ENCODE data around the gene TUBGCP6.
"Not testable (repeated sequence)": the region's sequence is repeated elsewhere in the genome, so short reads cannot be mapped to it uniquely, and the experiment has no call there.

The TUBGCP6 gene

DNA sequence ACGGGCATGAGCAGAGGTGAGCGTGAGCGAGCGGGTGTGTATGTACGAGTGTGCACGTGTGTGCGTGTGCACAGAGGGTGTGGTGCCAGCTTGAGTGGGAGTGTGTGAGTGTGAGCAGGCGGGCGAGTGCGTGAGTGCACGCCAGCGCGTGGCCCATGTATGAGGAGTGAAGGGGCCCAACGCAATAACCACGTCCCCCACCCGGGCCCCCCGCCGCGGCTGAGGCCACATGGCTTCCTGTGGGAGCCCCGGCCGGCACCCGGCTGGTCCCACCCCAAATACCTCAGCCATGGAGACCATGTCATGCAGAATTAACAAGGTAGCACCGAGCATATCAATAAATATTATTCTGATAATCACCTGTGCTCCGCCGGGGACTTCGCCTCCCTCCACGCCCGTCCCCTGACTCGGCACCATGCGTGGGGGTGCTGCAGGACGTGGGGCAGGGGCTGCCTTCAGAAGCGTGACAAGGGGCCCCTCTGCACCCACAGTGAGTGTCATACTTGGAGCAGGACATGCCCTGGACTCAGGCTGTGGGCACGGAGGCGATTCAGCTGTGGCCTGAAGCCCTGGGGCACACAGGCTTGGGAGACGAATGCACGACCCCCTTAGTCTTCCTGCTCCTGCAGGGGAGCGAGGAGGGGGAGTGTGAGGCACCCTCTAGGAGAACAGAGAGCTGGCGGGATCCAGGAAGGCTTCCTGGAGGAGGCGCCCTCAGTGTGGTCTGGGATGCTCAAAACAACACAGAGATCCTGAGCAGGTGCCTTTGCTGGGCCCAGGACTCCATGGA is 64.7 kb downstream of the TUBGCP6 start:
- no peak for DNase-seq

DNA sequence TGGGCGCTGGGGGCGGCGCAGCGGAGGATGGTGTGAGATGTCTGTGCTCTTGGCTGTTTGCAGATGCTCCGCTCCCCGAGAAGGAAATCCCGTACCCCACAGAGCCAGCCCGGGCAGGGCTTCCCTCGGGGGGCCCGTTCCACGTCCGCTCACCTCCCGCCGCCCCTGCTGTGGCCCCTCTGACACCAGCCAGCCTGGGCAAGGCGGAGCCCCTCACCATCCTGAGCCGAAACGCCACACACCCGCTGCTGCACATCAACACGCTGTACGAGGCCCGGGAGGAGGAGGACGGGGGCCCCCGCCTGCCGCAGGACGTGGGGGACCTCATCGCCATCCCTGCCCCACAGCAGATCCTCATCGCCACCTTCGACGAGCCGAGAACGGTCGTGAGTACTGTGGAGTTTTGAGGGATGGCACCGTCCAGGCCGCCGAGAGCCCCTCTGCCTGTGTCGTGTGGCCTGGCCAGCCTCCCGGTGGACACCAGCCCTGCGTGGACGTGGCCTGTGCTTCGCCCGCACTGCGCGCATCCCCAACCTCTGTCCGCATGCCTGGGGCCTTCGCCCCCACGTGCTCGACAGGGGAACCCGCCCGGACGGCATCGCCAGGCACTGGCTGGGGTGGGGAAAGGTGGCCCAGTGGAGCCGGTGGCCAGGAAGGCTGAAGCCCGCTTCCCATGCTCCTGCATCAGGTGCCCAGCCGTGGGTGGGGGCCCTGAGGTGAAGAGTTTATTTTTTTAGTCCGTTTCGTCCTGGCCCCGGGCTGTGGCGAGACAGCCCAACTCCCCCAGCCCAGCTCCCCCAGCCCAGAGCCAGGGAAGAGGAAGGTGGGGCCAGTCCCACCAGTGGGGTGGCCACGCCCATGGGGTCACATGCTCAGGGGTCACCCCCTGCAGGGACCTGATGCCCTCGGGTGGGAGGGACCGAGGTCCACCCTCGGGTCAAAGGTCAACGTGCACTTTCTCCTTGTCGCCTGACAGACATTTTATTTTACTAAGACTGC is 65.7 kb downstream of the TUBGCP6 start:
- no peak for DNase-seq

DNA sequence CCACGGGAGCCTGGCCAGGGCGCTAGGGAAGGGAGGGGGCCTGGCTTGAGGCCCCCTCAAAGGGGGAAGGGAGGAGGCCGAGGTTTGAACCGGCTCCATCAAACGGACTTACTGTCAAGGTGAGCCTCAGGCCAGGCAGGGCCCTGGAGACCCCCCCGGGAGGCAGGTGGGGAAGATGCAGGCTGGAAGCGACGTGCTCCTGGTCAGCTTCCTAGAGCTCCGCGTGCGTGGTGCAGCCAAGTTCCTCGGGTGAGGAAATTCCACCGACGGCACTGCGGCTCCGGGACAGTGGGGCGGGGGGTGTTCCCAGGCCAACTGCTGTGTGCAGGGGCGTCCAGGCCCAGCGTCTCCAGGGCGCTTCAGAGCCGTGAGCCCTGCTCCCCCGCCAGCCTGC is 66.4 kb downstream of the TUBGCP6 start:
- no peak for DNase-seq

DNA sequence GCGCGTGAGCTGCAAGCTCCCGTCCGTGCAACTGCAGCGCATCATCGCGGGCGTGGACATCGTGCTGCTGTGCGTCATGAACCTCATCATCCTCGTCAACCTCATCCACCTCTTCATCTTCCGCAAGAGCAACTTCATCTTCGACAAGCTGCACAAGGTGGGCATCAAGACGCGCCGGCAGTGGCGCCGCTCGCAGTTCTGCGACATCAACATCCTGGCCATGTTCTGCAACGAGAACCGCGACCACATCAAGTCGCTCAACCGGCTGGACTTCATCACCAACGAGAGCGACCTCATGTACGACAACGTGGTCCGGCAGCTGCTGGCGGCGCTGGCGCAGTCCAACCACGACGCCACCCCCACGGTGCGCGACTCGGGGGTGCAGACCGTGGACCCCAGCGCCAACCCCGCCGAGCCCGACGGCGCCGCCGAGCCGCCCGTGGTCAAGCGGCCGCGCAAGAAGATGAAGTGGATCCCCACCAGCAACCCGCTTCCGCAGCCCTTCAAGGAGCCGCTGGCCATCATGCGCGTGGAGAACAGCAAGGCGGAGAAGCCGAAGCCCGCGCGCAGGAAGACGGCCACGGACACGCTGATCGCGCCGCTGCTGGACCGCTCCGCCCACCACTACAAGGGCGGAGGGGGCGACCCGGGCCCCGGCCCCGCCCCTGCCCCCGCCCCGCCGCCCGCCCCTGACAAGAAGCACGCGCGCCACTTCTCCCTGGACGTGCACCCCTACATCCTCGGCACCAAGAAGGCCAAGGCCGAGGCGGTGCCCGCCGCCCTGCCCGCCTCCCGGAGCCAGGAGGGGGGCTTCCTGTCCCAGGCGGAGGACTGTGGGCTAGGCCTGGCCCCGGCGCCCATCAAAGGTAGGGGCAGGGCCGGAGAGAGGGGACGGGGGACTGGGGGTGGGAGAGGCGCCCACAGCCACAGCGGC is 67.0 kb downstream of the TUBGCP6 start:
- DNase-seq: no peak

DNA sequence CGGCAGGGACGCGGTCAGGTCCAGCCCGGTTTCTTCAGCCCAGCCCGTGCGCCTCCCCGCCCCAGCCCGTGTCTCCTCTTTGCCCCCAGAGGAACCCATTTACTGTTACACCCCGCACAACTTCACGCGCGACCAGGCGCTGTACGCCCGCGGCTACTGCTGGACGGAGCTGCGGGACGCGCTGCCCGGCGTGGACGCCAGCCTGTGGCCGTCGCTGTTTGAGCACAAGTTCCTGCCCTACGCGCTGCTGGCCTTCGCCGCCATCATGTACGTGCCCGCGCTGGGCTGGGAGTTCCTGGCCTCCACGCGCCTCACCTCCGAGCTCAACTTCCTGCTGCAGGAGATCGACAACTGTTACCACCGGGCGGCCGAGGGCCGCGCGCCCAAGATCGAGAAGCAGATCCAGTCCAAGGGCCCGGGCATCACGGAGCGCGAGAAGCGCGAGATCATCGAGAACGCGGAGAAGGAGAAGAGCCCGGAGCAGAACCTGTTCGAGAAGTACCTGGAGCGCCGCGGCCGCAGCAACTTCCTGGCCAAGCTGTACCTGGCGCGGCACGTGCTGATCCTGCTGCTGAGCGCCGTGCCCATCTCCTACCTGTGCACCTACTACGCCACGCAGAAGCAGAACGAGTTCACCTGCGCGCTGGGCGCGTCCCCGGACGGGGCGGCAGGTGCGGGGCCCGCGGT is 67.8 kb downstream of the TUBGCP6 start:
- DNase-seq: no peak

DNA sequence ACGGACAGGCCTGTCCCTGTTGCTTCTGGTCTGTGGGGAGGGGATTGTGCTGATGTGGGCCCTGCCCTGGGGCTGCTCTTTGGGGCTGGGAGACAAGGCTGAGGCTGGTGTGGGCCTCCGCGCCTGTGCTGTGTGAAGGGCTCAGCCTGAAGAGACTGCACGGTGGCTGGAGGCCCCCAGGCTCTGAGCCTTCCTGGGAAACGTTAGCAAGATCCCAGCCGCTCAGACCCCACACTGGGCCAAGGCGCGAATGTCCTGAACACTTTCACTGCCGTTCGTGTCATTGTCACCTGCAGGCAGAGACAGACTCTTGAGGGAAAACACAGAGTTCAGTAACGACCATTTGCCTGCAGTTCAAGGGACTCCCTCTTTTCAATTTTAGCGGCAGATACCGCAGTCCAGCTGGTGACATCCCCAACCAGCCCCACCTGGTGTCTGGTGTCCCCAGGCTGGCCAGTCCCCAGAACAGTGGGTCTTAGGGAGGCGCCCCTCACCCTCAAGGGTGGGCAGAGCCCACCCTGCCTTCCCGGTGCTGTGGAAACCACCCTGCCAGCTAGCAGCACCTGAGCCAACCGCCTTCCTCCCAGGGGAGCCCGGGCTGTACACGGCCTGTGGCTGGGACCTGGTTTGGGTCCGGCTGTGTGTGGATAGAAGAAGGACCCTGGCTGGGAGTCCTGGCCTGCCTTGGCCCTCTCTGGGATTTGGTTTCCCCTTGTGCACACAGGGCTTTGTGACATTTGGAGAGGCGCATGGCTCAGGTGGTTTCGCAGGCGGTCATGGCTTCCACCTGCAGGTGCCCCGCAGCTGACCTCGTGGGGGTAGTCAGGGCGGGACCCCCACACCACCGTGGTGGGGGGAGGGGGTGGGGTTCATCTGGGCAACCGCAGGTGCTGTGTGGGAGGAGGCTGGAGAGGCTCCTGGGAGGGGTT is 68.6 kb downstream of the TUBGCP6 start:
- DNase-seq: no peak

DNA sequence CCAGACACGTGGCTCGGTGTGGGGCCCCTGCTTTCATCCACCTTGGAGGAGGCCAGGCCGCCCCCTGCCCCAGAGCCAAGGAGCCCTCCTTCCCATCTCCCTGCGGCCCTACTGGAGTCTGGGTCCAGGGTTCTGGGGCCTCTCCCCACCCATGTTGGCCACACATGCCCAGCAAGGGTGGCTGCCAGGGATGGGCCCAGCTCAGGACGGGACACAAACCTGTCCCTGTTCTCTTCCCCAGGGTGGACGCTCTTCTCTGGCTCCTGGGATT is 69.7 kb downstream of the TUBGCP6 start:
- no peak for DNase-seq

DNA sequence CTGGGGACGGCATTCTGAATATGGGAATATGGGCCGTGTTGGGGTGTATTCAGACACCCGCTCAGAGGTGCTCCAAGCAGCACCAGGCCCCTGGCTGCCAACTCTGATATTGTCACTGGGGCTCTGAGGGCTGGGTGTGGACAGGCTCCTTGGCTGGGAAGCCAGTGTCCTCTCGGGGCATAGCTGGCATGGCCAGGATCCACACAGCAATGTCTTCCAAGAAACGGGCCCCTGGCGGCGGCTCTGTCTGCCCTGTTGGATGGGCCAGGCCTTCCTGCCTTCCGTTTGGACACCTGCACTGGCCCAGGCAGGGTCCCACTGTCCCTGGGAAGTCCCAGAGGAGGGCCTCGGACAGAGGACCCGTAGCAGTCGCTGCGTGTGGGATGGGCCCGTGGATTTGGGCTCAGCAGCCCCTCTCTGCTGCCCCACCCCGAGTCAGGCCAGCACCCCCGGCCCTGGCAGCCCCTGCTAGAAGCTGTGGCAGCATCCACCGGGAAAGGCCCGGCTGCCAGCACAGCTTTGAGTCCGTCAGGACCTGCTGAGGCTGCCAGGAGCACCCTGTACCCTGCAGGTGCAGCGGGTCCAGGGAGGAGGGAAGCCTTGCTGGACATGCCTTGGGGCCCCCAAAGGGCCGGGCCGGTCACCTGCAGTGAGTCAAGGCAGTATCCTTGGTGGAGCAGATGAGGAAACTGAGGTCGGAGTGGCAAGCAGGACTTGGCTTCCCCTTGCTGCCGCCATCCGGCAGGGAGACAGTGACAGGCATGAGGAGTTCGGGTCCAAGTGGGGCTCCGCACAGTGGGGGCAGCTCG is 70.2 kb downstream of the TUBGCP6 start:
- DNase-seq: no peak

DNA sequence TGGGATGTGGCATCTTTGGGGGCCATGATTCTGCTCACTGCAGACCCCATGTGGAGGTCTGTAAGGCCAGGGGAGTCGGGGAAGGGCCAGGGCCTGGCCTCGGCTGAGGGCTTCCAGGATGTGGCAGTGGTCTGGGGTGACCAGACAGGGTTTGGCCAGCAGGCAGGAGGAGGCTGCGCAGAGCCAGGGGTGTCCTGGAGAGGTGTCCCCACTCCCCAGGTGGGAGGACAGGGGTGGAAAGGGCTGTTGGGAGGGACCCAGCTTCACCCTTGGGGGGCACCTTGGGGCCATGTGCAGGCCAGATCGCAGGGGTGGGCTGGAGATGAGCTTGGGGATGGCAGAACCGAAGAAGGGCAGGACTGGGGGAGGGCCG is 70.9 kb downstream of the TUBGCP6 start:
- DNase-seq: no peak

DNA sequence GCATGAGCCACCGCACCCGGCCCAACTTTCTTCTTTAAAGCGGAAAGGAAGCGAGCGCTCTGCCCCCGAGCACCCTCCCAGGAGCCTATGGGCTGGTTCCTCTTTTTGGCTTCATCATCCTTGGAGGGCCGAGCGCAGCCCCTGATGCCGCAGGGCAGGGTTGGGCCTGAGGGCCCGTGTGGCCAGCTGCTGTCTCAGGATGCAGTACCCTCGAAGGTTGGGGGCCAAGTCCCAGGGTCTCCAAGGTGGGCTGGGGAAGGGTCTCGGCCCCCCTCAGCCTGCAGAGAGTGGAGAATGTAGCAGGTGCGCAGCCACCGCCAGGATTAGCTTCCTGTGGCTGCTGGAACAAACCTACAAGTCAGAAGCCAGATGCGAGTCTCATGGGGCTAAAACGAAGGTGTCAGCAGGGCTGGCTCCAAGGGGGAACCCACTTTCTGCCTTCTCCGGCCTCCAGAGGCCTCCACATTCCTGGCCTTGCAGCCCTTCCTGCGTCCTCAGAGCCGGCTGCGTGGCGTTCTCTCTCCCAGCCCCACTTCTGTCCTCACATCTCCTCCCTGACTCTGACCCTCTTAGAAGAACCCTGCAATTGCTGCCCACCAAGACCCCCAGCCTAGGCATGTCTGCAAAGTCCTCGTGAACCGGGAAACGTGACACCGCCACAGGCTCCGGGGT is 71.4 kb downstream of the TUBGCP6 start:
- DNase-seq: no peak

DNA sequence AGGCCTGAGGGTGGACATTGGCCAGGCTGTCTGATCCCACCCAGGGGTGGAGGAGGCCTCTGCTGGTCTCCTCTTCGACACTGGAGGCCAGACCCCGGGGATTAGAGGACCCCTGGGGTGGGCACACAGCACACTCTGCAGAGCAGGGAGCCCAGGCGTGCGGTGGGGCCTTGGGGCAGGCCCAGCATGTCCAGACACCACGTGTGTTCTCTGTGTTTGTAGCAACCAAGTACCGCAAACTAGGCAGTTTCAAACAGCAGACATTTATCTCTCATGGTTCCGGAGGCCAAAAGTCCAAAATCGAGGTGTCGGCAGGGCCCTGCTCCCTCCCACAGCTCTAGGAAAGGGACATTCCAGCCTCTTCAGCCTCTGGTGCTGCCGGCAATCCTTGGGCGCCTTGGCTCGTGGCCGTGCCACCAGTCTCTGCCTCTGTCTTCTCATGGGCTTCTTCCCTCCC is 72.8 kb downstream of the TUBGCP6 start:
- no peak for DNase-seq

DNA sequence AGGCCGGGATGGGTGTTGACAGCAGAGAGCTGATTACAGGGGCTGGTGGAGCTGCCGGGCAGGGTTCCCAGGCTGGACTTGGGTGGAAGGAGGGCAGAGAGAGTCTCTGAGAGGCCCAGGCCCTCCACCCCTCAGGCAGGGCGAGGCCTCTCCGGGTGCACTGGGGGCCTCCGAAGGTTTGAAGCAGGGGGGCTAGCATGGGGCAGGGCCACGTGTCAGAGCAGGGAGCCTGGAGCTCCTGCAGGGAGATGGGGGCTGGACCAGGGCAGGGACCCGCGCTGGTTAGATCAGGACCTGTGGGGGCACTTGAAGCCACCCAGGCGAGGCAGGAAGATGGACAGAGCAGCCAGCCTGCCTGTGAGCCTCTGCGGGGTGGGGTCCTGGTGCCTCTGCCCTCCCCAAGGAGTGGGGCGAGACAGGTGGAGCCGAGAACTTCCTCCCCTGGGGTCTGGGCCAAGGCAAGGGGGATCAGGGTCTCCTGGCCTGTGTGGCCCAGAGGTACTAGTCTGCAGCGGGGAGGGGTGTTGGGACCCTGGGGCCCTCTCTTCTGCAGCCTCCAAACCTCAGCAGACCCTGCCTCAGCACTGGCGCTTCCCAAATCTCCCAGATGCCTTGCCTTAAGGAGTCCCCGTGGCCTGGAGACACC is 73.4 kb downstream of the TUBGCP6 start:
- no peak for DNase-seq

DNA sequence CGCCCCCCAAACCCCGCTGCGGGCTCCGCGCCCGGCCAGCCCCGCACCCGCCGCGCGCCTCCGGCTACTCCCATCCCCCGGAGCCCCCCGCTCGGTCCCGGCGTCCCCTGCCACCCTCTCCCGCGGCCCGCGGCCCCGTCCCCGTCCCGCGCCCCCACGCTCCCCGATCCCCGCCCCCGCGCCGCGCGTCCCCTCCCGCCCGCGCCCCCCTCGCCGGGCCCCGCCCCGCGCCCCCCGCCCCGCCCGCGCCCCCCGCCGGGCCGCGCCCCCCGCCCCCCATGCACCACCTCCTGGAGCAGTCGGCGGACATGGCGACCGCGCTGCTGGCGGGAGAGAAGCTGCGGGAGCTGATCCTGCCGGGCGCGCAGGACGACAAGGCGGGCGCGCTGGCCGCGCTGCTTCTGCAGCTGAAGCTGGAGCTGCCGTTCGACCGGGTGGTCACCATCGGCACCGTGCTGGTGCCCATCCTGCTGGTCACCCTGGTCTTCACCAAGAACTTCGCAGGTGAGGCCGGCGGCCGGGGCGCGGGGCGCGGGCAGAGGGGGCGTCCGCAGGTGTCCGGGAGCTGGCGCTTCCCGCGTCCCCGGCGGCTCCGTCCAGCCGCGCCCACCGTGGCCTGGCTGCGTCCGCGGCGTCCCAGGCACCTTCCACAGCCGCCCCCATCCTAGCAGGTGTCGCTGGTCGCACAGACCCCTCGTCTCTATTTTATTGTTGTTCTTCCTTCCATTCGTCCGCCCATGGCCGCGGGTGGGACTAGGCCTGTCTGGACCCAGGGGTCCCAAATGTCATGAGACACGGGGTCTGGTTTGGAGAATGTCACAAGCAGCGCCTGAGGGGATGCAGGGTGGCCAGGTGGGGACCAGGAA is 74.1 kb downstream of the TUBGCP6 start, which contains the start of gene PANX2:
Gene PANX2 (plus strand): TSS at position 279 of the 866 bp plus-strand sequence. CDS start 0 bp downstream, at position 279.
- DNase-seq: no peak

DNA sequence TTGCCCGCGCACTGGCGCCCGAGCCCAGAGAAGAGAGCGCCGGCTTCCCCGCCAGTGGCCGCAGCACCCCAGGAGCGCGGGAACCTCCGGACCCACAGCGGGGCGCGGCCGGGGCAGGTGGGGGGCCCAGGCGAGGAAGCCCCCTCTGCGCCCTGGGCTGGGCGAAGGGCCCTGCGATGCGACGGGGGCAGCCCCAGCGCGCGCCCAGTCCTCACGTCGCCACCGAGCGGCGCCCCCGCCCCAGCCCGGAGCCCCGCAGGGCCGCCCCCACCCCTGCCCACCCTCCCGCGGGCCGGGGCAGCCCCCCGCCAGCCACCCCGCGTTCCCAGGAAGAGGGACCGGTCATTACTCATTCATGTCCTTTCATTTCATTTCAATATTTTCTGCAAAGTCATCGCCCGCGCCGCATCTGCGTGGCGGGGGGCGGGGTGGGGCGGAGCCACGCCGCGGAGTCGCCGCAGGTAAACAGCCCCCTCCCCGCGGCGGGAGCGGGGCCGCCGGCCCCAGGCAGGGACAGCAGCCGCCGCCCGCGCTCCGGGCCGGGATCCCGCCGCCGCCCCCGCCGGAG is 75.0 kb downstream of the TUBGCP6 start:
- peak; percentile 68 to 75 for DNase-seq

DNA sequence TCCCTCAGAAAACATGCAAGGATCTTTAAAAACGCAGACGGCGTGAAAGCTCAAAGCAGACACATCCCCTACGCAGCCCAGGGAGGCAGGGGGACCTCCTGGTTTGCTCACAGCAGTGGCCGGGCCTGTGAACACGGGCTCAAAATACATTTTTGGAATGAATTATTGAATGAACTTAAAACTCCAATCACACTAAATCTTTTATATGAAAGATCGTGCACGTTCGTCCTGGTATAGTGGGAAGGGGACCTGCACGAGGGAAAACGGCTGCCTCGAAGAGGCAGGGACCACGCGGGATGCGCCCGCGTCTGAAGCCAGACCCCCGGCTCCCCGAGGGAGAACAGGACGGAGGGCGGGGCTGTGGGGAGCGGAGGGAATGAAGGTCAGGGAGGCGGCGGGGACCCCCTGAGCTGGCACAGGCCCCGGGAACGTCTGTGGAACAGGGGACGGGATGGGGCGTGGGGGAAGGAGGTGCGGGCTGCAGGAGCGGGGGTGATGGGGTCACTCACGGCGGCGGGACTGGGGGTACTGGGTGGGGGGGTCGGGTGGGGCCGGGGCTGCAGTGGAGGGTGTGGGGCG is 75.6 kb downstream of the TUBGCP6 start:
- DNase-seq: no peak

DNA sequence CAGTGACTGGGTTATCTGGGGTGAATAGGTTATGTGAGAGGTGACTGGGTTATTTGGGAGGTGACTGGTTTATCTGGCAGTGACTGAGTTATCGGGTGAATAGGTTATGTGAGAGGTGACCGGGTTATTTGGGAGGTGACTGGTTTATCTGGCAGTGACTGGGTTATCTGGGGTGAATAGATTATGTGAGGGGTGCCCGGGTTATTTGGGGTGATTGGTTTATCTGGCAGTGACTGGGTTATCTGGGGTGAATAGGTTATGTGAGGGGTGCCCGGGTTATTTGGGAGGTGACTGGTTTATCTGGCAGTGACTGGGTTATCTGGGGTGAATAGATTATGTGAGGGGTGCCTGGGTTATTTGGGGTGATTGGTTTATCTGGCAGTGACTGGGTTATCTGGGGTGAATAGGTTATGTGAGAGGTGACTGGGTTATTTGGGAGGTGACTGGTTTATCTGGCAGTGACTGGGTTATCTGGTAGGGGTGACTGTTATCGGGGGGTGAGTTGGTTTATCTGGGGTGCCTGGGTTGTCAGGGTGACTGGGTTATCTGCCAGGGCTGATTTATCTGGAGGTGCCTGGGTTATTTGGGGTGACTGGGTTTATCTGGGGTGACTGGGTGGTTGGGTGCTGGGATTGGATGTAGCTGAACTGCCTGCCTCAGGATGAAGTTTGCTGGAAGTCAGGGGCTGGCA is 76.2 kb downstream of the TUBGCP6 start:
- DNase-seq: not testable (repeated sequence)
